Common myeloid progenitor, CD34-positive (primary cell): ENCODE measurements around the gene ZNF697.

Experiments used
- CTCF ChIA-PET: fragments of 350-600 bp; sonication (Branson Sonifier 250); formaldehyde crosslinking; loops from one replicate; lab custom pipeline; 2021; ENCODE audit warnings: antibody characterized with exemption; lab: Charles Lee
- POLR2A ChIA-PET: fragments of 350-600 bp; sonication (Branson Sonifier 250); formaldehyde crosslinking; loops from one replicate; lab custom pipeline; 2021; ENCODE audit warnings: antibody characterized with exemption; lab: Charles Lee
- DNase-seq, 3 donors: peaks; one replicate each; pipeline versions ENCODE4 v3.0.0 to v3.0.0-alpha.2; 2013
- H3K27ac ChIP-seq, 2 experiments: 1 replicate in 1 of 2; 2 replicates in 1 of 2; pipeline ENCODE4 v1.7.0; 2013; ENCODE audit warnings: inconsistent platforms in 2 of 2, low read length in 2 of 2, mild to moderate bottlenecking in 2 of 2, low read depth in 1 of 2, moderate library complexity in 1 of 2; ENCODE audit not compliant: severe bottlenecking in 2 of 2, insufficient read depth in 1 of 2, poor library complexity in 1 of 2
- H3K27me3 ChIP-seq, 5 experiments: replicated peaks in 2 of 5; 1 replicate in 3 of 5; 2 replicates in 2 of 5; pipeline versions ENCODE4 v1.6.1 to v1.7.0; 2013; ENCODE audit warnings: low read length in 4 of 5, mild to moderate bottlenecking in 2 of 5, moderate library complexity in 2 of 5, inconsistent platforms in 1 of 5; ENCODE audit not compliant: insufficient read depth in 5 of 5, control insufficient read depth in 4 of 5
- H3K36me3 ChIP-seq, 4 experiments: 1 replicate in 2 of 4; 2 replicates in 2 of 4; pipeline versions ENCODE4 v1.6.1 to v1.7.0; 2013; ENCODE audit warnings: low read length in 3 of 4, control low read depth in 1 of 4, mild to moderate bottlenecking in 1 of 4; ENCODE audit not compliant: control insufficient read depth in 4 of 4, insufficient read depth in 4 of 4
- H3K4me1 ChIP-seq, 4 experiments: 1 replicate in 3 of 4; 2 replicates in 1 of 4; pipeline versions ENCODE4 v1.6.1 to v1.7.1; 2013; ENCODE audit warnings: low read length in 3 of 4, mild to moderate bottlenecking in 3 of 4, control low read depth in 1 of 4, inconsistent platforms in 1 of 4, moderate library complexity in 1 of 4; ENCODE audit not compliant: control insufficient read depth in 4 of 4, insufficient read depth in 4 of 4; ENCODE audit errors: control extremely low read depth in 1 of 4
- H3K4me3 ChIP-seq, 7 experiments: 1 replicate in 4 of 7; 2 replicates in 3 of 7; pipeline versions ENCODE4 v1.5.1 to v1.7.0; 2013; ENCODE audit warnings: mild to moderate bottlenecking in 7 of 7, low read length in 6 of 7, moderate library complexity in 6 of 7, inconsistent platforms in 2 of 7, low read depth in 2 of 7, control low read depth in 1 of 7; ENCODE audit not compliant: insufficient read depth in 4 of 7, control insufficient read depth in 1 of 7; ENCODE audit errors: extremely low read depth in 1 of 7
- H3K9me3 ChIP-seq, 5 experiments: 1 replicate in 4 of 5; 2 replicates in 1 of 5; pipeline versions ENCODE4 v1.6.1 to v1.7.1; 2013; ENCODE audit warnings: low read length in 4 of 5, mild to moderate bottlenecking in 2 of 5, inconsistent platforms in 1 of 5, low read depth in 1 of 5, moderate library complexity in 1 of 5; ENCODE audit not compliant: control insufficient read depth in 4 of 5, insufficient read depth in 2 of 5; ENCODE audit errors: control extremely low read depth in 1 of 5
- WGBS: methylation state at CpG from one replicate; pipeline ENCODE4 v1.1.5; 2013; ENCODE audit not compliant: insufficient coverage; 5-methylcytosine and 5-hydroxymethylcytosine counted together

Gene ZNF697

GRCh38 chr1:119655154-119655553 lies 7.1 kb upstream of the ZNF697 start:
- no peak overlapping the region for H3K27ac ChIP-seq
- WGBS: no CpG with 5 or more reads among the region's 1 CpG
- no peak overlapping the region for H3K4me3 ChIP-seq
- ChIA-PET CTCF (interaction anchor here (1.0 to 3.0 kb wide), 5 partner anchors 18 to 46 kb away, joined by 3 to 17 read pairs (median 3); no protein-coding TSS in a partner anchor), POLR2A (no interaction called here)
- H3K36me3 ChIP-seq: no peaks in the 10 kb centered on the region
- no peak for DNase-seq
- H3K4me1 ChIP-seq: no peaks in the 10 kb centered on the region
- H3K27me3 ChIP-seq: peaks cover 6 to 19% (median 16%) of the 10 kb centered on the region in 5 experiments
- H3K9me3 ChIP-seq: no peaks in the 10 kb centered on the region

DNA sequence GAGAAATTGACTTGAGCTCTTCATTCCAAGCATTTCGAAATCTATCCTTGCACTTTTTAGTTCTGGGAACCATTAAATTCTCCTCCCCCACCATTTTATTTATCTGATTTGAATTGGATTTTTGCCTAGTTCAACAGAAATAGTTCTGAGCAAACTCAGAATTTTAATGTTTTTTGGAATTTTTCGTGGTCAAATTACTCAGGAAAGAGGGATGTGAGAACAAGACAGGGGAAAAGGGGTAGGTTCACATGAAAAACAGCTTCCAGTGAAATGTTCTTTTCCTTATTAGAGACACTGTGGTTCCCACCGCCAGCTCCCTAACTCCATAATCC lies 5.7 kb upstream of the ZNF697 start:
- H3K9me3 ChIP-seq: no peaks in the 10 kb centered on the region
- POLR2A ChIA-PET: no interaction called here
- 93% methylated on average over 2 of the region's 3 CpGs for WGBS
- H3K4me3 ChIP-seq: no peak overlapping the region
- CTCF ChIA-PET: interaction anchor here (1.4 to 9.4 kb wide), 6 partner anchors 8 to 44 kb away, joined by 3 to 97 read pairs (median 6); no protein-coding TSS in a partner anchor
- H3K27ac ChIP-seq: no peak overlapping the region
- no peak for DNase-seq
- peaks cover 9 to 25% (median 16%) of the 10 kb centered on the region in 5 experiments for H3K27me3 ChIP-seq
- peaks cover 0 to 2% (median 2%) of the 10 kb centered on the region in 4 experiments for H3K4me1 ChIP-seq
- H3K36me3 ChIP-seq: no peaks in the 10 kb centered on the region

- Histone ChIP-seq H3K27ac (no peak overlapping the region), H3K36me3 (no peaks in the 10 kb centered on the region), H3K9me3 (no peaks in the 10 kb centered on the region), H3K4me3 (no peak overlapping the region), H3K27me3 (peaks cover 9 to 26% (median 16%) of the 10 kb centered on the region in 5 experiments), H3K4me1 (peaks cover 2 to 7% (median 6%) of the 10 kb centered on the region in 4 experiments)
- DNase-seq: no peak
- CTCF ChIA-PET: interaction anchor here (1.4 to 9.4 kb wide), 7 partner anchors 9 to 45 kb away, joined by 3 to 97 read pairs (median 5); no protein-coding TSS in a partner anchor
- POLR2A ChIA-PET: interaction anchor here (0.6 kb wide), 1 partner anchor 22 kb away, joined by 3 read pairs; no protein-coding TSS in a partner anchor
- WGBS: 93% methylated on average over 2 of the region's 4 CpGs
Observed at GRCh38 chr1:119653135-119653838, 5.2 kb upstream of the ZNF697 start.

- DNase-seq: no peak
- Histone ChIP-seq H3K27me3 (peaks cover 9 to 26% (median 16%) of the 10 kb centered on the region in 5 experiments), H3K9me3 (no peaks in the 10 kb centered on the region), H3K4me3 (no peak overlapping the region), H3K27ac (no peak overlapping the region), H3K36me3 (no peaks in the 10 kb centered on the region), H3K4me1 (peaks cover 5 to 10% (median 7%) of the 10 kb centered on the region in 4 experiments)
- POLR2A ChIA-PET: no interaction called here
- 91% methylated on average over 4 of the region's 4 CpGs for WGBS
- CTCF ChIA-PET: interaction anchor here (1.4 to 9.4 kb wide), 5 partner anchors 9 to 44 kb away, joined by 4 to 97 read pairs (median 9); no protein-coding TSS in a partner anchor
Observed at GRCh38 chr1:119652587-119652986, 4.5 kb upstream of the ZNF697 start.

DNA sequence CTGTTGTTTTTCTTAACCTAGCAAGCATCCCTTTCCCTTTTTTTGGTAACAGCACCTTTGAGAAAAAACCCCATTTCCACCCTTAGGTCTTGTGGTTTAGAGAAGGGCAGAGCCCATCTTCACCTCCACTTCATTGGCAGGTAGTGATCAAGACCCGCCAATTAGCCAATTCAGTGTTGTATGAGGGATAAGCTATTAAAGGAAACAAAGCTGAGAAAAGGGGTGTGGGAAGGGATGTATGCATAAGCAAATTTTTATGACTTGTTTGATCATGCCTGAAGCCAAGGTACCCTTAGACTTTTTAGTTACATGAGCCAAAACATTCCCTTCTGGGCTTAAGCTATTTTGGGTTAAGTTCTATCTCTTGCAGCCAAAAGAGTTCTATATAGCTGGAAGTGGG lies 3.6 kb upstream of the ZNF697 start:
- CTCF ChIA-PET: interaction anchor here (0.7 to 9.4 kb wide), 4 partner anchors 10 to 35 kb away, joined by 3 to 97 read pairs (median 38); no protein-coding TSS in a partner anchor
- H3K4me1 ChIP-seq: peaks cover 6 to 19% (median 14%) of the 10 kb centered on the region in 4 experiments
- no peak overlapping the region for H3K27ac ChIP-seq
- H3K27me3 ChIP-seq: peaks cover 9 to 26% (median 16%) of the 10 kb centered on the region in 5 experiments
- POLR2A ChIA-PET: no interaction called here
- WGBS: 100% methylated on average over 1 of the region's 1 CpG
- no peak overlapping the region for H3K4me3 ChIP-seq
- no peaks in the 10 kb centered on the region for H3K36me3 ChIP-seq
- H3K9me3 ChIP-seq: no peaks in the 10 kb centered on the region
- no peak for DNase-seq

GRCh38 chr1:119651133-119651532 lies 3.1 kb upstream of the ZNF697 start:
- ChIA-PET CTCF (interaction anchor here (0.7 to 9.4 kb wide), 4 partner anchors 11 to 35 kb away, joined by 3 to 97 read pairs (median 38); no protein-coding TSS in a partner anchor), POLR2A (no interaction called here)
- no peaks in the 10 kb centered on the region for H3K36me3 ChIP-seq
- H3K9me3 ChIP-seq: no peaks in the 10 kb centered on the region
- H3K27me3 ChIP-seq: peaks cover 9 to 26% (median 12%) of the 10 kb centered on the region in 5 experiments
- 100% methylated on average over 1 of the region's 2 CpGs for WGBS
- H3K27ac ChIP-seq: no peak overlapping the region
- H3K4me3 ChIP-seq: no peak overlapping the region
- H3K4me1 ChIP-seq: peaks cover 6 to 21% (median 17%) of the 10 kb centered on the region in 4 experiments
- no peak for DNase-seq

DNA sequence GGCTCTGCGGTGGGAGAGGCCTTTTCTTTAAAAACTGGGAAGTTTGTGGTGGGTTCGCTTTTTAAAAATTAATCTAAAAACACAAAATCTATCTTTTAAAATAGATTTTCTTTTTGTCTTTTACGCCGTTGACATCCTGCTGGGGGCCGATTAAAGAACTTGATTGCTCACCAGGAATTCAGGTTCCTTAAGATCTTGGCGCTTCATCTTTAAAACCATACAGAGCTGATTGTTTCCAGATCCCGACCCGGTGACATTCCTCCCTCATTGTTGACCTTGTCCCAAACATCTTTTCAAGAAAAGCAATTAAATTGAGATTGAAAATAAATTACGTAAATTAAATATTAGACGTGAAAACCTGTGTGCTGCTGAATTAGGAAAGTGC lies 546 bp upstream of the ZNF697 start:
- no peaks in the 10 kb centered on the region for H3K36me3 ChIP-seq
- no peak for DNase-seq
- H3K9me3 ChIP-seq: no peaks in the 10 kb centered on the region
- H3K27ac ChIP-seq: peak overlapping the region in 1 of 2 experiments; percentile 29
- 22% methylated on average over 5 of the region's 10 CpGs for WGBS
- H3K27me3 ChIP-seq: peaks cover 6 to 26% (median 10%) of the 10 kb centered on the region in 5 experiments
- H3K4me3 ChIP-seq: peak overlapping the region; percentile 64 to 88 (median 79)
- H3K4me1 ChIP-seq: peaks cover 6 to 28% (median 20%) of the 10 kb centered on the region in 4 experiments
- ChIA-PET POLR2A (interaction anchor here (0.6 kb wide), 1 partner anchor 27 kb away, joined by 3 read pairs; no protein-coding TSS in a partner anchor), CTCF (interaction anchor here (0.5 to 9.4 kb wide), 9 partner anchors 9 to 70 kb away, joined by 3 to 97 read pairs (median 9); no protein-coding TSS in a partner anchor)
